Peyer's patch (tissue), 4 donors: Measurements from ENCODE around the gene ADGRE3.

ENCODE experiments used
- CTCF ChIP-seq, 6 experiments: fragments of 450-650 bp in 4 of 6; fragments of 200-600 bp in 2 of 6; sonication (generic) in 1 of 6; IDR thresholded peaks; one replicate each; pipeline ENCODE4 v1.5.1; 2017 to 2019; ENCODE audit warnings: antibody characterized with exemption in 6 of 6, mild to moderate bottlenecking in 3 of 6, moderate library complexity in 1 of 6
- POLR2A ChIP-seq, 2 donors: fragments of 450-650 bp; IDR thresholded peaks; one replicate each; pipeline ENCODE4 v1.5.1; 2017; ENCODE audit warnings: antibody characterized with exemption in 2 of 2, mild to moderate bottlenecking in 2 of 2, moderate library complexity in 2 of 2

DNA sequence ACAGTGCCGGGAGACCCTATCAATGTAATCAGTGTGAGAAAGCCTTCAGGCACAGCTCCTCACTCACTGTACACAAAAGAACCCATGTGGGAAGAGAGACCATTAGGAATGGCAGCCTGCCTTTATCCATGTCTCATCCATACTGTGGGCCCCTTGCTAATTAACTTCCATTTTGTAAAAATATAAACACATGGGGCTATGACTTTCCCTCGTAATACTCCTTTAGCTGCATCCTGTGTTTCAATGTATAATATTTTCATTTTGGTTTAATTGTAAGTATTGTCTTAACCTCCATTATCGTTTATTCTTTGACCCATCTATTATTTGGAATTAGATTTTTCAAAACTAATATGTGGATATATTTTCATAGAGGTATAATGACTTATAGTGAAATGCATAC, 44.5 kb upstream of the ADGRE3 start:
- TF ChIP-seq CTCF (IDR thresholded peaks at IDR 0.05) (no peak), POLR2A (IDR thresholded peaks at IDR 0.05) (no peak)
